HG02610 (cell line): ENCODE results near the gene ZC3H13.

Experiments
- ATAC-seq: cut with Tn5 transposase; IDR thresholded peaks from one replicate; pipeline ENCODE4 v1.9.1; 2021; ENCODE audit warnings: mild to moderate bottlenecking, moderate library complexity; ENCODE audit not compliant: unreplicated experiment

Gene ZC3H13

DNA sequence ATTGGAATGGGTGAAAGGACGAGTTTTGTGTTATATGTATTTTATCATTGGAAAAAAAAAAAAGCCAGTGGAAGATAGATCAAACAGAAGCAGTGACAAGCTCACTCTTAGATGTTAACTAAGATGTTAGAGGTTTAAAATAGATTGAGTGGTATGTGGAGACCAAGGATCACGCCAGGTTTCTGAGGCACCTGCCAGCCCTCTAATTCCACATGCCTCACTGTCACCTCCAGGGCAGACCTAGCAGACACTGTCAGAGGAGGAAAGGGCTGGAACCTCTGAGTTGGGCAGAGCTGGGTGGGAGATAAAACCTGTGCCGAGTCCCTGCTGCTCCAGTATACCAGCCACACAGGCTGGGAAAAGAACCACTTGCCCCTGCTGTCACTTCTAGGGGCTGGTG is 143.5 kb downstream of the ZC3H13 start:
- ATAC-seq, result no peak

- ATAC-seq, result no peak
Measured at GRCh38 chr13:45907503-45907902, 145.0 kb downstream of the ZC3H13 start.
